Neural crest cell (in vitro differentiated cells): ENCODE data around the gene RACK1. TPM values are rescaled to one million over a fixed set of nuclear protein-coding genes. Genes with fewer than 3 reads are reported as not detected.
A peak's percentile ranks its signal among the peaks of the same experiment; 100 is the strongest.

Experiments used
- DNase-seq: peaks from one replicate; pipeline ENCODE4 v3.0.0; 2021; ENCODE audit warnings: low read depth, mixed read lengths, low spot score
- H3K27ac Mint-ChIP-seq: one replicate; pipeline ENCODE4 v1.8.0; 2021; ENCODE audit warnings: mild to moderate bottlenecking, mixed read lengths; ENCODE audit not compliant: unreplicated experiment
- H3K27me3 Mint-ChIP-seq: 2 replicates; pipeline ENCODE4 v1.8.0; 2021; ENCODE audit warnings: low read depth, mild to moderate bottlenecking, mixed read lengths
- H3K36me3 Mint-ChIP-seq: 2 replicates; pipeline ENCODE4 v1.8.0; 2021; ENCODE audit warnings: low read depth, mild to moderate bottlenecking, mixed read lengths
- H3K4me1 Mint-ChIP-seq: 2 replicates; pipeline ENCODE4 v1.8.0; 2021; ENCODE audit warnings: mixed read lengths
- H3K4me3 Mint-ChIP-seq: one replicate; pipeline ENCODE4 v1.8.0; 2021; ENCODE audit warnings: mild to moderate bottlenecking, mixed read lengths
- H3K9me3 Mint-ChIP-seq: 2 replicates; pipeline ENCODE4 v1.8.0; 2021; ENCODE audit warnings: mixed read lengths
- total RNA-seq: library from RNA; stranded (reverse); gene quantifications from 2 replicates; pipeline ENCODE4 v1.2.1, GENCODE V29; 2021
- TF ChIP-seq, protein P1 (sequence below): fragments of 200-600 bp; sonication (generic); conservative IDR thresholded peaks from 2 replicates; pipeline ENCODE4 v1.5.0; 2021; ENCODE audit warnings: antibody characterized with exemption, mild to moderate bottlenecking

RACK1 gene
- total RNA-seq, 1 donor from 2014 or later: 2,359 TPM

- peaks cover 52% of the 10 kb centered on the region for H3K4me1 Mint-ChIP-seq
- H3K27ac Mint-ChIP-seq: no peak overlapping the region
- peaks cover 9% of the 10 kb centered on the region for H3K36me3 Mint-ChIP-seq
- peak overlapping the region; percentile 97 for H3K4me3 Mint-ChIP-seq
- H3K27me3 Mint-ChIP-seq: no peaks in the 10 kb centered on the region
- no peaks in the 10 kb centered on the region for H3K9me3 Mint-ChIP-seq
- DNase-seq: no peak
- TF ChIP-seq, protein P1, sequence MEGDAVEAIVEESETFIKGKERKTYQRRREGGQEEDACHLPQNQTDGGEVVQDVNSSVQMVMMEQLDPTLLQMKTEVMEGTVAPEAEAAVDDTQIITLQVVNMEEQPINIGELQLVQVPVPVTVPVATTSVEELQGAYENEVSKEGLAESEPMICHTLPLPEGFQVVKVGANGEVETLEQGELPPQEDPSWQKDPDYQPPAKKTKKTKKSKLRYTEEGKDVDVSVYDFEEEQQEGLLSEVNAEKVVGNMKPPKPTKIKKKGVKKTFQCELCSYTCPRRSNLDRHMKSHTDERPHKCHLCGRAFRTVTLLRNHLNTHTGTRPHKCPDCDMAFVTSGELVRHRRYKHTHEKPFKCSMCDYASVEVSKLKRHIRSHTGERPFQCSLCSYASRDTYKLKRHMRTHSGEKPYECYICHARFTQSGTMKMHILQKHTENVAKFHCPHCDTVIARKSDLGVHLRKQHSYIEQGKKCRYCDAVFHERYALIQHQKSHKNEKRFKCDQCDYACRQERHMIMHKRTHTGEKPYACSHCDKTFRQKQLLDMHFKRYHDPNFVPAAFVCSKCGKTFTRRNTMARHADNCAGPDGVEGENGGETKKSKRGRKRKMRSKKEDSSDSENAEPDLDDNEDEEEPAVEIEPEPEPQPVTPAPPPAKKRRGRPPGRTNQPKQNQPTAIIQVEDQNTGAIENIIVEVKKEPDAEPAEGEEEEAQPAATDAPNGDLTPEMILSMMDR: no peak
Measured at GRCh38 chr5:181259283-181259682, 15.6 kb upstream of the RACK1 start.

DNA sequence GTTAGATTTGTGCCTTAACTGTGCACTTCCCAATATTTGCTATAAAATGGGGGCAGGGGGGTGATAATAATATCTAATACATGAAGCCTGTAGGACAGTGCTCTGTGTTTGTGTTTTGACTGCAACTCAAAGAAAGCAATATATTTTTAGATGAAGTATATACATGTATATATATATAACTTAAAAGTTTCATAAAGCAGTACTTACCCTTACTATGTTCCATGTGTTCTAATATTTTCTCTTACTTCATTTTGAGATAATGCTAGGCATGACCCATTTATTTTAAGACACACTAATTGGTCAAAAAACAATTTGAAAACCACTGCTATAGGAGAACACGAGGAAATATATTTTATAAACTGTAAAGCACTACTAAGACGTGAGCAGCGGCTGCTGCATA lies 14.9 kb upstream of the RACK1 start:
- Mint-ChIP-seq H3K36me3 (peaks cover 6% of the 10 kb centered on the region), H3K9me3 (no peaks in the 10 kb centered on the region), H3K27me3 (no peaks in the 10 kb centered on the region), H3K4me3 (peak overlapping the region; percentile 97), H3K4me1 (peaks cover 54% of the 10 kb centered on the region), H3K27ac (no peak overlapping the region)
- TF ChIP-seq, protein P1: no peak
- no peak for DNase-seq

DNA sequence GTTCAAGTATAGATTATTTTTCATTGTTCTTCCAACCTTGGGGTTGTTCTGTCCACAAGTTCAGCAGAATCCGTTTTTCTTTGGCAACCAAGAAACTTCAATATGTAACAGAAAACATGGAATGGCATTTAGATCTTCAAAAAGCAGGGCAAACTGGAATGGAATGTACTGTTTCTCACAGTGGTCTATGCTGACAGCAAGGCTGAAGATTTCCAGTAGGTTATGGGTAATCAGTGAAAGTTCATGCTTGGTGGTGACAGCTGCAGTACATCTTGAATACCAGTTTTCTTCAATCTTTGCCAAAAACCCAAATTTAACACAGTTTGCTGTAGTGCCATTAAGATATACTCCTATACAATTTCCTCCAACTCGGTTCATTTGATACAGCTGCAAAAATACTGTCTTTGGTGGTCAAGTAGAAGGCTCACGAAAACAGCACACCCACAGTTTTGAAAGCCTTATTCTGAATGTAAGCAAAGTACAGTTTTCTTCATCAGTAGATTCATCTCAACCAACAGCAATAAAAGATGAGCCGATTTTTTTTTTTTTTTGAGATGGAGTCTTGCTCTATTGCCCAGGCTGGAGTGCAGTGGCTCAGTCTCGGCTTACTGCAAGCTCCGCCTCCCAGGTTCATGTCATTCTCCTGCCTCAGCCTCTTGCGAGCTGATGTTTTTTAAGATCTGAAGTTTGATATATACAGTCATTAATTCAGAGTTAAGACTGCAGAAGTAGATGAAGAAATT lies 12.3 kb upstream of the RACK1 start:
- no peak for DNase-seq
- H3K9me3 Mint-ChIP-seq: no peaks in the 10 kb centered on the region
- TF ChIP-seq, protein P1: no peak
- H3K36me3 Mint-ChIP-seq: peaks cover 11% of the 10 kb centered on the region
- H3K4me1 Mint-ChIP-seq: peaks cover 63% of the 10 kb centered on the region
- H3K27me3 Mint-ChIP-seq: no peaks in the 10 kb centered on the region
- no peak overlapping the region for H3K4me3 Mint-ChIP-seq
- H3K27ac Mint-ChIP-seq: no peak overlapping the region

GRCh38 chr5:181255276-181255675 lies 11.6 kb upstream of the RACK1 start:
- Mint-ChIP-seq H3K9me3 (no peaks in the 10 kb centered on the region), H3K36me3 (peaks cover 11% of the 10 kb centered on the region), H3K4me3 (no peak overlapping the region), H3K27ac (no peak overlapping the region), H3K27me3 (no peaks in the 10 kb centered on the region), H3K4me1 (peaks cover 60% of the 10 kb centered on the region)
- no peak for DNase-seq
- TF ChIP-seq, protein P1: no peak

DNA sequence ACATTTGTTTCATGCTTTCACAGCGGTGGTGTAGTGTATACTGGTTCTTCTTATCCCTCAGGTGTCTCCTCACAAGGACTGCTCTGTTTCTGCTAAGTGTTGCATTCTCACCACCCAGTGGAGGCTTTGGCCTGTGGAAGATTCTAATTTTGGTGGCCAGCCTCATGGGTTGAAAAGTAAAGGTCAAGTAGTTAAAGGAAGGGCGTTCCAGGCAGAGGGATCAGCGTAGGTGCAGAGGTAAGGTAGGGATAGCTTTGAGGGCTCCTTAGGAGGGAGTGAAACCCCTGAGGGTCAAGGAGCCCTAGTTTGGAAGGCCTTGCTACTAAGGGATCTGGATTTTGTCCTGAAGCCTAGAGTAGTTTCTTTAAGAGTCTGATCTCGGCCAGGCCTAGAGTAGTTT lies 4.6 kb upstream of the RACK1 start:
- Mint-ChIP-seq H3K4me3 (peak overlapping the region; percentile 100), H3K36me3 (peaks cover 11% of the 10 kb centered on the region), H3K4me1 (peaks cover 63% of the 10 kb centered on the region), H3K27ac (peak overlapping the region; percentile 85), H3K27me3 (peaks cover 6% of the 10 kb centered on the region), H3K9me3 (no peaks in the 10 kb centered on the region)
- TF ChIP-seq, protein P1: no peak
- no peak for DNase-seq
